22Rv1 (cell line): ENCODE results near the gene RAB20.

ENCODE experiments used
- H3K27ac ChIP-seq: fragments of 450-650 bp; 2 replicates; pipeline ENCODE4 v1.5.1; 2017
- CTCF ChIP-seq: fragments of 450-650 bp; IDR thresholded peaks from 2 replicates; pipeline ENCODE4 v1.5.1; 2017; ENCODE audit warnings: mild to moderate bottlenecking
- ZFX ChIP-seq: fragments of 450-650 bp; IDR thresholded peaks from 2 replicates; pipeline ENCODE4 v1.6.1; 2017; ENCODE audit warnings: antibody characterized with exemption, borderline replicate concordance

Gene RAB20

GRCh38 chr13:110597041-110597689 is 35.6 kb upstream of the RAB20 start:
- TF ChIP-seq CTCF (no peak), ZFX (no peak)
- H3K27ac ChIP-seq = peak overlapping the region; percentile 19; the same call in 1 of the 2 replicates

- no peak for TF ChIP-seq ZFX
- peak; percentile 78 for TF ChIP-seq CTCF
- no peak overlapping the region for H3K27ac ChIP-seq
Observed at GRCh38 chr13:110593430-110594130, 32.1 kb upstream of the RAB20 start.

DNA sequence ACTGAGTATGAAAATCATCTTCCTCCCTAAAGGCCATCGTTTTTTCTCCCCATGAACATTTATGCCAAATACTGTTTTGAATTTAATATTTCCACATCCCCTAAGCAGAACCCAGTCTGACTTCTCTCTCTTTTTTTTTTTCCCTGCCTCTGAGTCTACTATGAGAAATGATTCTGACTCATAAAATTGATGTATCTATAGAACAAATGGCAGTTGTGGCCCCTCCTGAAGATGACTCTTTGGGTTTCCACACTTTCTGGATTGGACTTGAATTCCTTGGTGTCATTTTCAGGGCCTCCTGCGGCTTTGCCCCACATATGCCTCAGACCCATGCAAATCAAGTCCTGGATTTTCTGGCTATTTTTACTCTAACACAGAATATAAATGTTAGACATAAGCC is 31.1 kb upstream of the RAB20 start:
- H3K27ac ChIP-seq = no peak overlapping the region
- no peak for TF ChIP-seq CTCF
- TF ChIP-seq ZFX = no peak

GRCh38 chr13:110590577-110590976 is 29.1 kb upstream of the RAB20 start:
- H3K27ac ChIP-seq = no peak overlapping the region
- TF ChIP-seq CTCF = no peak
- no peak for TF ChIP-seq ZFX

- TF ChIP-seq ZFX (no peak), CTCF (no peak)
- no peak overlapping the region for H3K27ac ChIP-seq
Observed at GRCh38 chr13:110589793-110590390, 28.4 kb upstream of the RAB20 start.

DNA sequence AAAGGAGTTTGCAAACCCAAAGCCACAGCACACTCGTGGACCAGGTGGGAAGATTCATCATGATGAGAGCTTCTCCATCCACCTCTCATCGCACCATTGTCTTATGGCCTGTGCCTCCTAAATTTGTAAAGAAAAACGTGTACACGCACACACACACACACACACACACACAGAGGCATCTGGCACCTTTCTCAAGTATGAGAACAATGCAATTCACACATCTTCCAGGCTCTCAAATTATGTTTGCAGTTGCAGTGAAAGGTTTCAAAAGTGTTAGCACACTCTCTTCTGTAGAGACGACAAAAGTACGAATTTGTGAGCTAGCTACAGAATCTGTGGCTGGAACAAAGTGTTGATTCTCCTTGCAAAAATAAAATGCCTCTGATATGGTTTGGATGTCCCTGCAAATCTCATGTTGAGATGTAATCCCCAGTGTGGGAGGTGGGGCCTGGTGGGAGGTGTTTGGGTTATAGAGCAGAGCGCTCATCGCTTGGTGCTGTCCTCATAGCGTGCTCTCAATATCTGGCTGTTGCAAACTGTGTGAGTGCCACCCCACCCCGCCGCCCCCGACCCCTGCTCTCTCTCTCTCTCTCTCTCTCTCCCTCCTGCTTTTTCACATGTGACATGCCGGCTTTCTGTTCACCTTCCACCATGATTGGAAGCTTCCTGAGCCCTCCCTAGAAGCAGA is 21.8 kb upstream of the RAB20 start:
- no peak for TF ChIP-seq CTCF
- TF ChIP-seq ZFX = no peak
- no peak overlapping the region for H3K27ac ChIP-seq
